Dedifferentiated amniotic fluid mesenchymal stem cell (primary cell): ENCODE results near the gene NFAT5.
"Not testable (repeated sequence)": the region's sequence is repeated elsewhere in the genome, so short reads cannot be mapped to it uniquely, and the experiment has no call there.

Experiments
- DNase-seq: peaks from one replicate; pipeline ENCODE4 v3.0.0-alpha.2; 2016; ENCODE audit errors: extremely low spot score

The NFAT5 gene

DNA sequence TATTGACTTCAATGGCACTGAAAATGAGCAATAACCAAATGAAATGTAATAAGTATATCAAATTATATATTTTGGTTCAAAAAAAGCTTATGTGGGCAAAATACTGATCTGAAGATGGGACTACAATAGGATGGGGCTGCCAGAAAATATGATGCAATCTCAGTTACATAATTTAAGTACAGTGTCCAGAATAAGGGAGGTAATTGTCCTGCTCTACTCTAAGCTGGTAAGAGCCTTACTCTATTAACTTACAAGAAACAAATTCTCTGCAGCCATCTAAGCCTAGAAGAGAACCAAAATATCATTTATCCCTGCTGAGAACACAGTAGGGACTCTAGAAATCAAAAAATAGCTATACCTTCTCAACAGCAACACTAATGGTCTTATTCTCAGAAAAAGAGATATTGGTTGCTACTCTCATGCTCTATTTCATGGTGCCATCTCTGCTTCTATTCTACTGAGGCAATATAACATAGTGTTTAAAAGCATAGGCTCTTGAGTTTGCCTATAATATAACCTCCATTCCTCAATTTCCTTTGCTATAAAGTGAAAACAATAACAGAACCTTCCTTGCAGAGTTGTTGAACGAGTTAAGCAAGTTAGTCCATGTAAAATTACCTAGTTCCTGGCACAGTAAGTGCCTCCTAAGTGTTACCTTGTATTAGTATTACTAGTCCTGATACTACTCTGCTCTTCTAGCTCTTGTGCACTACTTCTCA, 140.6 kb downstream of the NFAT5 start:
- no peak for DNase-seq

DNA sequence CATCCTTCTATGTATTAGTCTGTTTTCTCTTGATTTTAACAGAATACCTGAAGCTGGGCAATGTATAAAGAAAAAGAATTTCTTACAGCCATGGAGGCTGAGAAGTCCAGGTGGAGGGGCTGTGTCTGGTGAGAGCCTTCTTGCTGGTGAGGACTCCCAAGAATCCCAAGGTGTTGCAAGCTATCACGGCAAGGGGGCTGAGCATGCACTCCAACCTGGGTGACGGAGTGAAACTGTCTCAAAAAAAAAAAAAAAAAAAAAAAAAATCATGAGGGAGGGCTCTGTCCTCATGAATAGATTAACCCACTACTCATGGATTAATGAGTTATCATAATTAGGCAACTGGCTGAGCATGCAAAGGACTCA, 141.2 kb downstream of the NFAT5 start:
- no peak for DNase-seq

DNA sequence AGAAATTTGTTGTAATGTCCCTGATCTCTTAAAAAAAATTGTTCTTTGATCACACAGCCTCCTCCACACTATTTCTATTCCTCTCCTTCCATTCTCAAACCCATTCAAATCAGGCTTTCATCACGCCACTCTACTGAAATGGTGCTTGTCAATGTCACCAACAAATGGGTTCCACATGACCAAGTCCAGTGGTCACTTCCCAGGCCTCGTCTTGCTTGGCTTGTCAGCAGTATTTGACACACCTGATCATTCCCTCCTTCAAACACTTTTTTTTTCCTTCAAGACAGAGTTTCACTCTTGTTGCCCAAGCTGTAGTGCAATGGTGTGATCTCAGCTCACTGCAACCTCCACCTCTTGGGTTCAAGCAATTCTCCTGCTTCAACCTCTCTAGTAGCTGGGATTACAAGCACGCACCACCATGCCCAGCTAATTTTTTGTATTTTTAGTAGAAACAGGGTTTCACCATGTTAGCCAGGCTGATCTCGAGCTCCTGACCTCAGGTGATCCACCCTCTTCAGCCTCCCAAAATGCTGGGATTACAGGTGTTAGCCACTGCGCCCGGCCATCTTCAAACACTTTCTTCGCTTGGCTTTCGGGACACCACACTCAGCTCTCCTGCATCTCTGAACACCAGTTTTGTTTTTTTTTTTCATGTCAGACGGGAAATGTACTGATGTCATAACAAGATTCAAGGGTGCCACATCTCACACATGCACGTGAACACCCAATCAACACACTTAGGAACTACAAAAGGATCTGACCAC, 142.3 kb downstream of the NFAT5 start:
- no peak for DNase-seq

DNA sequence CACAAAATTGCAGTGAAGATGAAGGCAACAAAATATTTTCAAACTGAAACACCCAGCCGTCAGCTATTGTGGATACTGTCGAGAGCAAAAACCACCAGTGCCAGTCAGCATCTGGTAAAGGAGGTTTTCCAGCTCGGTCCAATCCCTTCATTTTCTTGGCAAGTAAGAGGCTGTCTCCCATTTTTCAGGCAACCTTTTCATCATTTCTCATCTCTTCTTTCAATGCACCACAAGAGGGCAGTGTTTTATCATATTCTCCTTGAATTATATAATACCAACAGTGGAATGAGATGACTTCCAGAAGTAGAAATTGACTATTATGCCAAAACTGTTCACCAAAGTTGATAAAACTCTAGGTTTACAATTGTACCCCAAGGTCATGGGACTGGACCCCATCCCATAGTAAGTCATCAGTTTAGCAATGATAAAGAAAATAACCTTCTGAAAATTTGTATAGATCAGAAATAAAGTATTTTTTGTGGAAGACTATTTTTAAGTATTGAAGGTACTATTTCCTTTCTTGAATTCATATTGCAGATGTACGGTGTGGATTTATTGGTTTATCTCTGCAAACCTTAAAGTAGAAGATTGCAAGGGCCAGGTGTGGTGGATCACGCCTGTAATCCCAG, 143.8 kb downstream of the NFAT5 start:
- peak; percentile 80 for DNase-seq

DNA sequence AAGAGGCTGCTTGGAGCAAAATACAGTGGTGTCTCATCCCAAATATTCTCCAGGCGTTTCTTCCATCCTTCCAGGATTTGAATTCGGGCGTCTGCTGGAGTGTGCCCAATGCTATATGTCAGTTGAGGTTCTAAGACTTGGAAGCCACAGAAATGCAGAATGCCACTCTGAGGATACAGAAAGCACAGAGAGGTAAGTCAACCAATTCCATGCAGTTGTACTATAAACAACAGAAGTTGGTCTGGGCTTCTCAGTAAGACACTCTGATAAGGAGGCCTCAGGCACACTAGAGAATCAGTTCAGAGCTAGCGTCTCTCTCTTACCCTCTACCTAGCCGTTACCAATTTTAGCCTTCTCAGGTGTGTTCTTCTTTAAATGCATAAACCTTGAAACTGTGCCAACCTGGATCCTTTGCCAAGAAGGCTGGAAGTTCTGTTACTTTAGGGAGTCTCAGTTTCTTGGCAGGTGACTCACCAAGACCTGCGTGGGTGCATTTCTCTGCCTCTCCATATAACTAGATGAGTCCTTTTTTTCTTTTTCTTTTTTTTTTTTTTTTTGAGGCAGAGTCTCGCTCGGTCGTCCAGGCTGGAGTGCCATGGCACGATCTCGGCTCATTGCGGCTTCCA, 145.5 kb downstream of the NFAT5 start:
- no peak for DNase-seq

DNA sequence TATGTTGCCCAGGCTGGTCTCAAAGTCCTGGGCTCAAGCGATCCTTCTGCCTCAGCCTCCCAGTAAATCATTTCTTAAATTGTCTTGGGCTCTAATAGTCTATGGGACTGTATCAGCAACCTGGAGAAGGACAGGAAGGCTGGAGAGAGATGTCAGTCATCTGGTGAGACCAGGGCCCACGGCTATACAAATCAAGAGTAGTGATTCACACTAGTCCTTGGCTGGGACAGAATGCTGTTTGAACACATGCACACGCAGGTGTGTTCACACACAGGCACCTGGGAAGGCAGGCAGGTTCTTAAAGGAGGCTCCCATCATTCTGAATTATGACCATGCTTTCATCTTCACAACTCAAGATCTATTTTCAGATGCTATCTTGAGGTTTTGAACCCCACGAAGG, 146.5 kb downstream of the NFAT5 start:
- DNase-seq = no peak

DNA sequence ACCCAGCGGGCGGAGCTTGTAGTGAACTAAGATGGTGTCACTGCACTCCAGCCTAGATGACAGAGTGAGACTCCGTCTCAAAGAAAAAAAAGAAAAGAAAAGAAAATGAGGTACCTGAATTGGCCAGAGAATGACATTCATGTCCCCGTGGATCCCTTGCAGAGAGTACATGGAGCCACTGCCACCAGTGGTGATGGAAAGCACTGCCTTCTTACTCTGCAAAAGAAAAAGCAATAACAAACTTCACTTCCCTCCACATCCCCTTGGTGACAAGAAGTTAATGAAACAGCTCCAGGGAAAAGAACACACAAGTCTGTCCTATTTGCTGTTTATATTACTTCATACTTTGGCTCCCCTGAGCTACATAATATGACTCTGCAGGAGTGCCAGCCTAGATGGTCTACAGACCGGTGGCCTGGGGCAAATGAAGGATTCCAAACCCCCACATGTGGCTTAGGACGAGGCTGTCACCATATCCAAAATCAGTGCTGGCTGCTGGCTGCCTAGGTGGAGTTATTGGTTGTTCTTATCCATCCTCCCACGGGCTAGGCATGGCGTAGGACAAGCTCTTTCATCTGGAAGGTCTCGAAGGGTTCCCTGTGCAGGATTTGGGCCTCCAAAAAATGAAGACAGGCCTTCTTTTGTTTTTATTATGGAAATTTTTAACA, 147.3 kb downstream of the NFAT5 start:
- DNase-seq = no peak

DNA sequence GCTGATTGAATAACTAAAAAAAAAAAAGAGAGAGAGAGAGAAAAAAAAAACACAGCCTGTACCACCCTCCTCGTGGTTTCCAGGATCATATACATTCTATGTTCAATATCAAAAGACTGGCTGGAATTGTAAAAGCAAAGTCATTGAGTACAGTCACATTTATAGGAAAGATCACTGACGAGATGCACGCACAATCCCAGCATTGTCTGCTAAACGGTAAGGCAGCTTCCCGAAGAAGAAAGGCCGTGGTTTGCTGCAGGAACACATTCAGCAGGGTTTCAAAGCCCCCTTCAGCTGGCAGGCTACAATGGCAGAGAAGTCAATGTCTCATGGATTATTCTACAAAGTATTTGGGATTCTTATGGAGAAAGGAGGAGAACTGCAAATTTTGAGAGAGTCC, 151.3 kb downstream of the NFAT5 start:
- DNase-seq = no peak

DNA sequence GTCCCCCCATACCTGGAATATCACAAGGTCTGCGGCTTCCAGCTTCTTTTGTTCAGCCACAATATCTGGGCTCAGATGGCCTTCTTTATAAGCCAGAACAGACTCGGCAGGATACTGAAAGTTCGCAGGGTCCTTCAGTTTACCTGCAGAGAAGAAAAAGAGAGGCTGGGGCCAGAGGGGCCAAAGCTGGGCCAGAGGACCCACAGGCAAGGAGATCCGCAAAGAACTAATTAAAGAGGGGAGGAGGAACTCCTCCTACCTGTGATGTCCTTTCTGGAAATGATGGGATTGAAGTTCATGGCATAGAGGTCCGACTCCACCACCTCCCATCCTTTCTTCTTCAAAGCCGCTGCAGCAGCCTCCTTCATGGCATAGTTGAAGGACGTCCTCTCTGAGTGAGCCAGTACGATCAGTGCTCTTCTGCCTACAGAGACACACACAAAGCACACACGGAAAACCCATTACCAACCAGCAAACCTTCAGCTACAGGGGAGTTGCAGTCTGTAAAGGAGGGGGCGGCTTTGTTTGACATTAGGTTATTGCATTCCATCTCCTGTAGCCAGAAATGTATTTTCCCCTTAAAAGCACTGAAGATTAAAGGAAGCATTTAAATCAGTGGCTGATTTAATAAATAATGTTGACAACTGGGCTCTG, 152.5 kb downstream of the NFAT5 start:
- DNase-seq = no peak

DNA sequence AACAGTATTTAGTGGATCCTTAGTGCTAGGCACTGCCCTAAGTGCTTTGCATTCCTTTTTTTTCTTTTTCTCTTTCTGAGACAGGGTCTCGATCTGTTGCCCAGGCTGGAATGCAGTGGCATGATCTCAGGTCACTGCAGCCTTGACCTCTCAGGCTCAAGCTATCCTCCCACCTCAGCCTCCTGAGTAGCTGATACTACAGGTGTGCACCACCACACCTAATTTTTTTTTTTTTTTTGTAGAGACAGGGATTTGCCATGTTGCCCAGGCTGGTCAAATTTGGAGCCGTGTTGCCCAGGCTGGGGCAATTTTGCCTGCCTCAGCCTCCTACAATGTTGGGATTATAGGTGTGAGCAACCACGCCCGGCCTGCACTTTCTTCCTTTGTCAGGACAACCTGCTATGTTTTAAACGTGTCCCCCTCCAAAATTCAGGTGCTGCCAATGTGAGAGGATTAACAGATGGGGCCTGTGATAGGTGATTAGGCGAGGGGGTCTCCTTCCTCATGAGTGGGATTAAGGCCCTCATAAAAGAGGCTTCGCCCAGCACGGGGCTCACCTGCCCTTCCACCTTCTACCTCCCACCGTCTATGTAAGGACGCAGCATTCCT, 155.2 kb downstream of the NFAT5 start:
- DNase-seq = no peak

DNA sequence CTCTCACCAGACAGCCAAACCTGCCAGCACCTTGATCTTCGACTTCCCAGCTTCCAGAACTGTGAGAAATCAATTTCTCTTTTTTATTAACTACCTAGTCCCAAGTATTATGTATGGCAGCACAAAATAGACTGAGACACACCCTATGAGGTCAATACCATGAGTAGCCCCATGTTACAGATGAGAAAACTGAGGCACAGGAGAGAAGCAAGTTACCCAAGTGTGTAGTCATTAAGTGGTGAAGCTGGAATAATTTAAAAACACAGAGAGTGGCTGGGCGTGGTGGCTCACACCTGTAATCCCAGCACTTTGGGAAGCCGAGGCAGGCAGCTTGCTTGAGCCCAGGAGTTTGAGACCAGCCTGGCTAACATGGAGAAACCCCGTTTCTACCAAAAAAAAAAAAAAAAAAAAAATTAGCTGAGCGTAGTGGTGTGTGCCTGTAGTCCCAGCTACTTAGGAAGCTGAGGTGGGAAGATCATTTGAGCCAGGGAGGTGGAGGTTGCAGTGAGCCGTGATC, 155.7 kb downstream of the NFAT5 start:
- DNase-seq = no peak

DNA sequence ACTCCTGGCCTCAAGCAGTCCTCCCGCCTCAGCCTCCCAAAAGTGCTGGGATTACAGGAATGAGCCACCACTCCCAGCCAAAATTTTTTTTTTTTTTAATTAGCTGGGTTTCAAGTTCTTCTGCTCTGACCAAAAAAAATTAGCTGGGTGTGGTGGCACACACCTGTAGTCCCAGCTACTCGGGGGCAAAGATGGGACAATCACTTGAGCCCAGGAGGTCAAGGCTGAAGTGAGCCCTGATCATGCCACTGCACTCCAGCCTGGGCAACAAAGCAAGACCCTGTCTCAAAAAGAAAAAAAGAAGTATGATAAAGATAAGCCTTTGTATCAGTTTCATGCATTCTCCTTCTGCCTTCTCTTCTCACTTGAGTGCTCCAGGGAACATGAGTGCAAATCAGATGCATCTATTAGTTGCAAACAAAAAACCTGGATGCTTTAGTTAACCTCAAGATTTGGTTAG, 158.7 kb downstream of the NFAT5 start:
- no peak for DNase-seq

DNA sequence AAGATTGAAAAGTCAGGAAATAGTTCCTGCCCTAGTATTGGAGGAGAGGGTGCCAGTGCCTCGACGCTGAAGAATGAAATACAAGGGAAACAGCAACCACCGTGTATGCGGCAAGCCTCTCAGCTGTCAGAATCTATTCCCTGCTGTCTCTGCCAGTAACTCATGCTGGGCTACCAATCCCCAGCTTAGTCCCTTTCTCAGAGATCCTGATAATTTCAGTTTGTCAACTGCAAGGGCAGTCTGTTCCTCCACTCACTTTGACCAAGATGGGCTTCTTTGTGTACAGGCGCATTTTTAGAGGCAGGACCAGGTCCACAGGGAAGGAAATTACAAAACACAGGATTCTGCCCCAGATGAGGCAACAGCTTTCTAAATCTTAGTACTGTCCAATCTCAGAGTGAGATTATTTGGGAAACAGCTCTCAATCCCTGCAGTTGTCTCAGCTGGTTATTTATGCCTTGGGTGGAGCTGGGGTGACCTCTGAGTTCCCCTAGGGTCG, 159.3 kb downstream of the NFAT5 start:
- peak; percentile 35 for DNase-seq

DNA sequence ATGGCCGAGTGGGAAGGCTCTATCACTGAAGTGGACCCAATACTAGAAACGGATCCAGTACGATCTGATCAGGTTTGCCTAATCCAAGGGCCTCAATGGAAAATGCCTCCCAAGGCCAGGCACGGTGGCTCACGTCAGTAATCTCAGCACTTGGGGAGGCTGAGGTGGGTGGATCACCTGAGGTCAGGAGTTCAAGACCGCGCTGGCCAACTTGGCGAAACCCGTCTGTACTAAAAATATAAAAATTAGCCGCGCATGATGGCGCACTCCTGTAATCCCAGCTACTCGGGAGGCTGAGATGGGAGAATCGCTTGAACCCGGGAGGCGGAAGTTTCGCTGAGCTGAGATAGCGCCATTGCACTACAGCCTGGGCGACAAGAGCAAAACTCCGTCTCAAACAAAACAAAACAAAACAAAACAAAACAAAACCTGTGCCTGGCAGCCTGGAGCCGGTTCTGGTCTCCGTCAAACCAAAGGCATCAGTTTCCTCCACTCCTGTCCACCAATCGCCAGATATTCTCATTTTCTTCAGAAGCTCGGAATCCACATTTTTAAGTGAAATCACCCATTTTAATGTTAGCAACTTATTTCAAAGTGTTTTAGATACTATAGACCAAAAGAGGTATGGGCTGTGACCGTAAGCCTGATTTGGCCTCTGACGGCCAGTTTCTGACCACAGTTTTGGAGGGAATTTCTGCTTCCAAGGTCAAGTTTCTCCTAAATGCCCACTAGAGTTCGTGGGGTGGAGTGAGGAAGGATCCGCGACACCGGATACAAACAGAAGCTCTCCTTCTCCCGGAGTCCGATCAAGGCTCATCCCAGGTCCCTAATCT, 159.9 kb downstream of the NFAT5 start:
- DNase-seq = no peak

DNA sequence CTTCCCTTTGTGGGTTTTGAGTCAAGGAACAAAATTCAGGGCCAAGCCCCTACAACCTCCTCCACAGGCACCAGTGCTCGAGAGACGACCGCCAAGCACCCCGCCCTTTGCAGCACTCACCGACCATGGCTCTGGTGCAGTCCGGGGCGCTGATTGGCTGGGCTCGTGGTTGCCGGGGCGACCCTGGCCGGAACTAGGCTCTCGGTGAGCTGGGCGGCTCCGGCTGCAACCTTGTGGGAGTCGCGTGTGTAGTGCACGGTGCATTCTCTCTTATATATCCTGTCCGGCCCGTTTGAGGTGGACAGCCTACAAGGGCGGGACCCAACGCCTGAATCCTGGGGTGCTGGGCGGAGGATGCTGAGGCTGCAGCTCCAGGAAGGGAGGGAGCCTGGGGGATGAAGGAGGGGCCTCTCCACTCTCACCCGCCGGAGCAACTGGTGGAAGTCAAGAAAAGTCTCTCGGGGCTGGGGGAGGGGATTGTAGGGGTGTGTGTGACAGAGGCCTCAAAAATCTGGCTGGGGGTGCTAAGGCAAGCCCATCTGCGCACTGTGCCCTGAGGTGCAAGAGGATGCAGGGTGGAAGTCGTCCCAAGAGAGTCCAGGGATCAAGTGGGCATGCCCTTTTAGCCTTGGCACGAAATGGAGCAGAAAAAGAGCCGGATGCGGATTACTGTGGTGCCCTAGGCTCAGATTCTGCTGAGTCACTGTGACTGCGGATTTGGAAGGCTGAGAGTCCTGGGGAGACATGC, 160.7 kb downstream of the NFAT5 start, which contains the start of gene NQO1:
TSS of gene NQO1 (minus strand) at position 248 of the 748 bp plus-strand sequence. CDS start at position 127, 121 bp downstream.
- peak; percentile 97 for DNase-seq

DNA sequence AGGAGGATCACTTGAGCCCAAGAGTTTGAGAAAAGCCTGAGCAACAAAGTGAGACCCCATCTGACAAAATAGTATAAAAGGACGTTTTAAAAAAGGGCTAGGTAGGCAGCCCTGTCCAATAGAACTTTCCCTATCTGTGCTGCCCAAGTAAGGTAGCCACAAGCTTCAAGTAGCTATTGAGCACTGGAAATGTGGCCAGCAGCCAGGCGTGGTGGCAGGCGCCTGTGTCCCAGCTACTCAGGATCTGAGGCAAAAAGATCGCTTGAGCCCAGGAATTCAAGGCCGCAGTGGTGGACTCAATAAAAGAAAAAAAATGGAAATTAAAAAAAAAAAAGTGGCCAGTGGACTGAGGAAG, 162.1 kb downstream of the NFAT5 start:
- DNase-seq = no peak

DNA sequence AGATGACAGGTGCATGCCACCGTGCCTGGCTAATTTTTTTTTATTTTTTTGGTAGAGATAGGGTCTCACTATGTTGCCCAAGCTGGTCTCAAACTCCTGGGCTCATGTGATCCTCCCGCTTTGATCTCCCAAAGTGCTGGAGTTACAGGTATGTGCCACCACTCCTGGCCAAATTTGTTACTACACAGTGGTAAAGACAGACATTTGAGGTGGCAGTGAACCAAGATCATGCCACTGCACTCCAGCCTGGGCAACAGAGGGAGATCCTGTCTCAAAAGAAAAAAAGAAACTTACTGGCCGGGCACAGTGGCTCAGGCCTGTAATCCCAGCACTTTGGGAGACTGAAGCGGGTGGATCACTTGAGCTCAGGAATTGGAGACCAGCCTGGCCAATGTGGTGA, 163.3 kb downstream of the NFAT5 start:
- DNase-seq = not testable (repeated sequence)

DNA sequence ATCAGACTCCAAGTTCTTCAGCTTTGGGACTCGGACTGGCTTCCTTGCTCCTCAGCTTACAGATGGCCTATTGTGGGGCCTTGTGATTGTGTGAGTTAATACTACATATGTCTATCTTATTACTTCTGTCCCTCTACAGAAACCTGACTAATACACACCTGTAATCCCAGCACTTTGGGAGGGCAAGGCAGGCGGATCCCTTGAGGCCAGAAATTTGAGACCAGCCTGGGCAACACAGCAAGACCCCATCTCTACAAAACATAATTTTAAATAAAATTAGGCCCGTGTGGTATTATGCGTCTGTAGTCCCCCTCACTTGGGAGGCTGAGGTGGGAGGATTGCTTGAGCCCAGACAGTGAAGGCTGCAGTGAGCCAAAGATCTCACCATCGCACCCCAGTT, 165.5 kb downstream of the NFAT5 start:
- not testable (repeated sequence) for DNase-seq

DNA sequence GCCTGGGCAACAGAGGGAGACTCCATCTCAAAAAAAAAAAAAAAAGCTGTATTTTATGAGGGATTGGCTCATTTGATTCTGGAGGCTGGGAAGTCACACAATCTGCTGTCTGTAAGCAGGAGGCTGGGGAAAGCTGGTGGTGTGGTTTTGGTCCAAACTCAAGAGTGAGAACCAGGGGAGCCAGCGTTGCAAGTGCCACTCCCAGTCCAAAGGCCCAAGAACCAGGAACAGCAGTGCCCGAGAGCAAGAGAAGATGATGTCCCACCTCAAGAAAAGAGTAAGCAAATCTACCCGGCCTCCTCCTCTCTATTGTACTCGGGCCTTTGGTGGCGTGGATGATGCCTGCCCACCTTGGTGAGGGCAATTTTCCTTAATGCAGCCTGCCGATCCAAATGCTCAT, 166.3 kb downstream of the NFAT5 start:
- DNase-seq = no peak
